NCI-H1436 treated with DMSO at 0.1 percent for 48 hours (cell line): ENCODE results near the gene PSMB10.

Source experiments
- DNase-seq: peaks from one replicate; lab custom pipeline; 2025; lab: John Stamatoyannopoulos, UW

PSMB10 gene

DNA sequence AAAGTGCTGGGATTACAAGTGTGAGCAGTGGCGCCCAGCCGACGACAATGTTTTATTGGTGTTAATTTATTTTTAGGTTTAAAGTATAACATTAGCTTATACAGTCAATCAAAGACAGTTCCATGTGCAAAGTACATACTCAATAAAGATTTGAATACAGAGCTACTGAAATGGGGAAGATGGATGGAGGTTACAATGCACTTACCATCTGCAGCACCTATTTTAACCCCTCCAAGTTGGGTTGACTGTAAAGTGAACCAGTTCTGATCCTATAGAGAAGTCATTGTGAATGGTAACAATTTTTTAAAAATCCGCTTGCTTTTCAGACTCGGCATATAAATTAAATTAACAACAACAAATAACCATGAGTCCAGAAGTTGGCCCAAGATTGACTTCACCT, 44.3 kb downstream of the PSMB10 start:
- DNase-seq: no peak

GRCh38 chr16:67888331-67888730, 48.3 kb downstream of the PSMB10 start:
- DNase-seq: no peak

GRCh38 chr16:67886387-67886786, 50.3 kb downstream of the PSMB10 start:
- DNase-seq: no peak

DNA sequence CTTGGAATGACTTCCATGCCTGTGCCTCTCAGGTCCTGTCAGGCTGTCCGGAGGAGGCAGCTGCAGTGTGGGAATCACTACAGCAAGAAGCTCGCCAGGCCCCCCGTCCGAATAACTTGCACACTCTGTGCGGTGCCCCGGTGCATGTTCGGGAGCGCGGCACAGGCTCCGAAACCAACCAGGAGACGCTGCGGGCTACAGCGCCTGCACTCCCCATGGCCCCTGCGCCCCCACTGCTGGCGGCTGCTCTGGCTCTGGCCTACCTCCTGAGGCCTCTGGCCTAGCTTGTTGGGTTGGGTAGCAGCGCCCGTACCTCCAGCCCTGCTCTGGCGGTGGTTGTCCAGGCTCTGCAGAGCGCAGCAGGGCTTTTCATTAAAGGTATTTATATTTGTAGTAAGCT, 50.7 kb downstream of the PSMB10 start:
- no peak for DNase-seq

- no peak for DNase-seq
These were observed 51.1 kb downstream of the PSMB10 start for GRCh38 chr16:67885545-67885944.

DNA sequence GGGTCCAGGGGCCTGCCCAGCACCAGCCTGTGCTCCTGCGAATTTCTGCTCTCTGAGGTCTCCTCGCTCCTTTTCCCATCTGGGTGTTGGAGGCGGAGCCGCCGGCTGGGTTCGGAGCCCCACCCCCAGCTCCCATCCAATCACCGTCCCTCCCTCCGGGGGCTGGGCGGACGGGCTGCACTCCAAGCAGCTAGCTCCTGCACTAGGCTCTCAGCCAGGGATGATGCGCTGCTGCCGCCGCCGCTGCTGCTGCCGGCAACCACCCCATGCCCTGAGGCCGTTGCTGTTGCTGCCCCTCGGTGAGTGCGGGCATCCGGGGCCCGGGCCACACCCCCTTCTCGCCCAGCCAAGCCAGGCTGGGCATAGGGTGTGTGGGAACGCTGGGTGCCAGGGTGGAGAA, 52.0 kb downstream of the PSMB10 start, which contains the start of gene NRN1L:
NRN1L (plus strand) TSS at position 202 of the 400 bp plus-strand sequence; CDS start at position 221, 19 bp downstream.
- DNase-seq: peak; percentile 5
